DMS53 treated with DMSO at 0.1 percent for 48 hours (cell line): ENCODE data around the gene PCDHA7.
"Not testable (repeated sequence)": the region's sequence is repeated elsewhere in the genome, so short reads cannot be mapped to it uniquely, and the experiment has no call there.

ENCODE experiments used
- DNase-seq: peaks from one replicate; lab custom pipeline; 2025; ENCODE audit not compliant: unreplicated experiment; lab: John Stamatoyannopoulos, UW

Gene PCDHA7

DNA sequence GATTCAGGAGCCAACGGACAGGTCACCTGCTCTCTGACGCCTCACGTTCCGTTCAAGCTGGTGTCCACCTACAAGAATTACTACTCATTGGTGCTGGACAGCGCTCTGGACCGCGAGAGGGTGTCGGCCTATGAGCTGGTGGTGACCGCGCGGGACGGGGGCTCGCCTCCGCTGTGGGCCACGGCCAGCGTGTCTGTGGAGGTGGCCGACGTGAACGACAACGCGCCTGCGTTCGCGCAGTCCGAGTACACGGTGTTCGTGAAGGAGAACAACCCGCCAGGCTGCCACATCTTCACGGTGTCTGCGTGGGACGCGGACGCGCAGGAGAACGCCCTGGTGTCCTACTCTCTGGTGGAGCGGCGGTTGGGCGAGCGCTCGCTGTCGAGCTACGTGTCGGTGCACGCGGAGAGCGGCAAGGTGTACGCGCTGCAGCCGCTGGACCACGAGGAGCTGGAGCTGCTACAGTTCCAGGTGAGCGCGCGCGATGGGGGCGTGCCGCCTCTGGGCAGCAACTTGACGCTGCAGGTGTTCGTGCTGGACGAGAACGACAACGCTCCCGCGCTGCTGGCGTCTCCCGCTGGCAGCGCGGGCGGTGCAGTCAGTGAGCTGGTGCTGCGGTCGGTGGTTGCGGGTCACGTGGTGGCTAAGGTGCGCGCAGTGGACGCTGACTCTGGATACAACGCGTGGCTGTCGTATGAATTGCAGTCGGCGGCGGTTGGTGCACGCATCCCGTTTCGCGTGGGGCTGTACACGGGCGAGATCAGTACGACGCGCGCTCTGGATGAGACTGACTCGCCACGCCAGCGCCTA is 23.3 kb downstream of the PCDHA7 start:
- no peak for DNase-seq

DNA sequence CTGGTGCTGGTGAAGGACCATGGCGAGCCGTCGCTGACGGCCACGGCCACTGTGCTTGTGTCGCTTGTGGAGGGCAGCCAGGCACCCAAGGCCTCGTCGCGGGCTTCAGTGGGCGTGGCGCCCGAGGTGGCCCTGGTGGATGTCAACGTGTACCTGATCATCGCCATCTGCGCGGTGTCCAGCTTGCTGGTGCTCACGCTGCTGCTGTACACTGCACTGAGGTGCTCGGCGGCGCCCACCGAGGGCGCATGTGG is 23.8 kb downstream of the PCDHA7 start:
- DNase-seq: no peak

DNA sequence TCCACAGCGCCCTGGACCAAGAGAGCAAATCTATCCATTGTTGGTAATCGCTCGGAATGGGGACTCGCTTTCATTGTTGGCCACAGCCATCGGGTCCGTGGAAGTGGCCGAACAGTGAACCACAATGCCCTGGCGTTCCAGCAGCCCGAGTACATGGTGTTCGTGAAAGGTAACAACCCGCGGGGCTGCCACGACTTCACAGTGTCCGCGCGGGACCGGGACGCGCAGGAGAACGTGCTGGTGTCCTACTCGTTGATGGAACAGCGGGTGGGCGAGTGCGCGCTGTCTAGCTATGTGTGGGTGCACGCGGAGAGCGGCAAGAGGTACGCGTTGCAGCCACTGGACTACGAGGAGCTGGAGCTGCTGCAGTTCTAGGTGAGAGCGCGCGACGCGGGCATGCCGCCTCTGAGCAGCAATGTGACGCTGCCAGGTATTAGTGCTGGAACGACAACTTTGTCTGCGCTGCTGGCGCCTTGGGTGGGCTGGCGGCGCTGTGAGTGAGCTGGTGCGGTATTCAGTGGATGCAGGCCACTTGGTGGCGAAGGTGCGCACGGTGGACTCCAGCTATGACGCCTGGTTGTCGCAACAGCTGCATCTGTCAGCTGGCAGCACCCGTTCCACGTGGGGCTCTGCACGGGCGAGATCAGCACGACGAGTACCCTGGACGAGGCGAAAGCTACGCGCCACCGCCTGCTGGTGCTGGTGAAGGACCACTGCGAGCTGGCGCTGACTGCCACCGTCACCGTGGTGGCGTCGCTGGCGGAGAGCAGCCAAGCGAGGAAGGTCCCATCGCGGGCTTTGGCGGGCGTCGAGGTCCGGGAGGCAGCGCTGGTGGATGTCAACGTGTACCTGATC is 28.6 kb downstream of the PCDHA7 start:
- no peak for DNase-seq

DNA sequence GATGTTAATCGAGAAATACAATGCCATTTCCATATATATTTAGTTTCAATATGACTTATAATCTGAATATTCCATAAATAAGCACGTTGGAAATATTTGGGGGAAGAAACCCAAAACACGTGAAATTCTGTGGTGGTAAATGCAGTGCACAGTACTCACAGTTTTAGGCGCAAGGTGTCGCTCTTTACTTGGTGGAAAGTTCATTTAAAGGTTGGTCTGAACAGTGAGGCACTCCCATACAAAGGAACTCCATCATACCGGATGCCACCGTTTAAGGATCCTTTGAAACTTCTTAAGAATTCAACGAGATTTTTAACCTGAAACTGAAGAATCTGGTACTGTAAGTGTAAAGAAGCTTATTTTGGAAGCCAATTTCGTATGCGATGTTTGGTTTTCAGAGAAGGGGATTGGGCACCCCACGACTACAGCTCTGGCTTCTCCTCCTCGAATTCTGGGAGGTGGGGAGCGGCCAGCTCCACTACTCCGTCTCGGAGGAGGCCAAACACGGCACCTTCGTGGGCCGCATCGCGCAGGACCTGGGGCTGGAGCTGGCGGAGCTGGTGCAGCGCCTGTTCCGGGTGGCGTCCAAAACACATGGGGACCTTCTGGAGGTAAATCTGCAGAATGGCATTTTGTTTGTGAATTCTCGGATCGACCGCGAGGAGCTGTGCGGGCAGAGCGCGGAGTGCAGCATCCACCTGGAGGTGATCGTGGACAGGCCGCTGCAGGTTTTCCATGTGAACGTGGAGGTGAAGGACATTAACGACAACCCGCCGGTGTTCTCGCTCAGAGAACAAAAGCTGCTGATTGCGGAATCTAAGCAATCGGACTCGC is 34.9 kb downstream of the PCDHA7 start, which contains the start of gene PCDHA11:
PCDHA11 (plus strand) TSS at position 237 of the 834 bp plus-strand sequence; CDS start at position 384, 147 bp downstream.
- DNase-seq: peak; percentile 55

DNA sequence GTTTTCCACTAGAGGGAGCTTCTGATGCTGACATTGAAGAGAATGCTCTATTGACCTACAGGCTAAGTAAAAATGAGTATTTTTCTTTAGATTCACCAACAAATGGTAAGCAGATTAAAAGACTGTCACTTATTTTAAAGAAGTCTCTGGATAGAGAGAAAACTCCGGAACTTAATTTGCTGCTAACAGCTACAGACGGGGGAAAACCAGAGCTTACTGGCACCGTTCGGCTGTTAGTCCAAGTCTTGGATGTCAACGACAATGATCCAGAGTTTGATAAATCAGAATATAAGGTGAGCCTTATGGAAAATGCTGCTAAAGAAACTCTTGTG is 35.5 kb downstream of the PCDHA7 start:
- no peak for DNase-seq

DNA sequence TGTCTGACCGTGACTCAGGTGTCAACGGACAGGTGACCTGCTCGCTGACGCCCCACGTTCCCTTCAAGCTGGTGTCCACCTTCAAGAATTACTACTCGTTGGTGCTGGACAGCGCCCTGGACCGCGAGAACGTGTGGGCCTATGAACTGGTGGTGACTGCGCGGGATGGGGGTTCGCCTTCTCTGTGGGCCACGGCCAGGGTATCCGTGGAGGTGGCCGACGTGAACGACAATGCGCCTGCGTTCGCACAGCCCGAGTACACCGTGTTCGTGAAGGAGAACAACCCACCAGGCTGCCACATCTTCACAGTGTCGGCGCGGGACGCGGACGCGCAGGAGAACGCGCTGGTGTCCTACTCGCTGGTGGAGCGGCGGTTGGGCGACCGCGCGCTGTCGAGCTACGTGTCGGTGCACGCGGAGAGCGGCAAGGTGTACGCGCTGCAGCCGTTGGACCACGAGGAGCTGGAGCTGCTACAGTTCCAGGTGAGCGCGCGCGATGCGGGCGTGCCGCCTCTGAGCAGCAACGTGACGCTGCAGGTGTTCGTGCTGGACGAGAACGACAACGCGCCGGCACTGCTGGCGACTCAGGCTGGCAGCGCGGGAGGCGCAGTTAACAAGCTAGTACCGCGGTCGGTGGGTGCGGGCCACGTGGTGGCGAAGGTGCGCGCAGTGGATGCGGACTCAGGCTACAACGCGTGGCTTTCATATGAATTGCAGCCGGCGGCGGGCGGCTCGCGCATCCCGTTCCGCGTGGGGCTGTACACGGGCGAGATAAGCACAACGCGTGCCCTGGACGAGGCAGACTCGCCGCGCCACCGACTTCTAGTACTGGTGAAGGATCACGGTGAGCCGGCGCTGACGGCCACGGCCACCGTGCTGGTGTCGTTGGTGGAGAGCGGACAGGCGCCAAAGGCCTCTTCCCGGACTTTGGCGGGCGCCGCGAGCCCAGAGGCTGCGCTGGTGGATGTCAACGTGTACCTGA is 36.4 kb downstream of the PCDHA7 start:
- no peak for DNase-seq

DNA sequence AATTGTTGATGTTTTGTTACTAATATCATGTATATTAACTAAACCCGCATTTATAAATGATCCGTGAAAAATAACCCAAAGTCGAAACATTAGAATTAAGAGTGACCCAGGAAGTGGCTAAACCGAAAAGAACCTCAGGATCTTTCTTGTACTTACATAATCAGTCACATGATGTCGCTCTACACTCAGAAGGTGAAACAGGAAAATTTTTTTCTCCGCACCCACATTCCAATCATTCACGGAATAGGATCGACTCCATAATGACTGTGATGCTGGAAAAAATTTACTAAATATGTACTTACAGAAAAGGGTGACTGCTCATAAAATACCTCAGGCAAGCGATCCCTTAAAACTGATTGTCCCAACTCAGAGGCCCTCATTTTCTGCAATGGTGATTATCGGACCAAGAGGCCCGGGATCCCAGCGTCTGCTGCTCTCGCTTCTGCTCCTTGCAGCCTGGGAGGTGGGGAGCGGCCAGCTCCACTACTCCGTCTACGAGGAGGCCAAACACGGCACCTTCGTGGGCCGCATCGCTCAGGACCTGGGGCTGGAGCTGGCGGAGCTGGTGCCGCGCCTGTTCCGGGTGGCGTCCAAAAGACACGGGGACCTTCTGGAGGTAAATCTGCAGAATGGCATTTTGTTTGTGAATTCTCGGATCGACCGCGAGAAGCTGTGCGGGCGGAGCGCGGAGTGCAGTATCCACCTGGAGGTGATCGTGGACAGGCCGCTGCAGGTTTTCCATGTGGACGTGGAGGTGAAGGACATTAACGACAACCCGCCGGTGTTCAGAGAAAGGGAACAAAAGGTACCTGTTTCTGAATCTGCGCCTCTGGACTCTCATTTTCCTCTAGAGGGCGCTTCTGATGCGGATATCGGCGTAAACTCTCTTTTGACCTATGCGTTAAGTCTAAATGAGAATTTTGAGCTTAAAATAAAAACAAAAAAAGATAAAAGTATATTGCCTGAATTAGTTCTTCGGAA is 41.3 kb downstream of the PCDHA7 start, which contains the start of gene PCDHA12:
PCDHA12 (plus strand) TSS at position 224 of the 981 bp plus-strand sequence; CDS start at position 389, 165 bp downstream.
- DNase-seq: peak; percentile 36

DNA sequence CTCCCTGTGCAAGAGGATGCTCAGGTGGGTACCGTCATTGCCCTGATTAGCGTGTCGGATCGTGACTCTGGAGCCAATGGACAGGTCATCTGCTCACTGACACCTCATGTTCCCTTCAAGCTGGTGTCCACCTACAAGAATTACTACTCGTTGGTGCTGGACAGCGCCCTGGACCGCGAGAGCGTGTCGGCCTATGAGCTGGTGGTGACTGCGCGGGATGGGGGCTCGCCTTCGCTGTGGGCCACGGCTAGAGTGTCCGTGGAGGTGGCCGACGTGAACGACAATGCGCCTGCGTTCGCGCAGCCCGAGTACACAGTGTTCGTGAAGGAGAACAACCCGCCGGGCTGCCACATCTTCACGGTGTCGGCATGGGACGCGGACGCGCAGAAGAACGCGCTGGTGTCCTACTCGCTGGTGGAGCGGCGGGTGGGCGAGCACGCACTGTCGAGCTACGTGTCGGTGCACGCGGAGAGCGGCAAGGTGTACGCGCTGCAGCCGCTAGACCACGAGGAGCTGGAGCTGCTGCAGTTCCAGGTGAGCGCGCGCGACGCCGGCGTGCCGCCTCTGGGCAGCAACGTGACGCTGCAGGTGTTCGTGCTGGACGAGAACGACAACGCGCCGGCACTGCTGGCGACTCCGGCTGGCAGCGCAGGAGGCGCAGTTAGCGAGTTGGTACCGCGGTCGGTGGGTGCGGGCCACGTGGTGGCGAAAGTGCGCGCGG is 42.6 kb downstream of the PCDHA7 start:
- not testable (repeated sequence) for DNase-seq

DNA sequence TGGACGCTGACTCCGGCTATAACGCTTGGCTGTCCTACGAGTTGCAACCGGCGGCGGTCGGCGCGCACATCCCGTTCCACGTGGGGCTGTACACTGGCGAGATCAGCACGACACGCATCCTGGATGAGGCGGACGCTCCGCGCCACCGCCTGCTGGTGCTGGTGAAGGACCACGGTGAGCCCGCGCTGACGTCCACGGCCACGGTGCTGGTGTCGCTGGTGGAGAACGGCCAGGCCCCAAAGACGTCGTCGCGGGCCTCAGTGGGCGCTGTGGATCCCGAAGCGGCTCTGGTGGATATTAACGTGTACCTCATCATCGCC is 43.2 kb downstream of the PCDHA7 start:
- DNase-seq: no peak

DNA sequence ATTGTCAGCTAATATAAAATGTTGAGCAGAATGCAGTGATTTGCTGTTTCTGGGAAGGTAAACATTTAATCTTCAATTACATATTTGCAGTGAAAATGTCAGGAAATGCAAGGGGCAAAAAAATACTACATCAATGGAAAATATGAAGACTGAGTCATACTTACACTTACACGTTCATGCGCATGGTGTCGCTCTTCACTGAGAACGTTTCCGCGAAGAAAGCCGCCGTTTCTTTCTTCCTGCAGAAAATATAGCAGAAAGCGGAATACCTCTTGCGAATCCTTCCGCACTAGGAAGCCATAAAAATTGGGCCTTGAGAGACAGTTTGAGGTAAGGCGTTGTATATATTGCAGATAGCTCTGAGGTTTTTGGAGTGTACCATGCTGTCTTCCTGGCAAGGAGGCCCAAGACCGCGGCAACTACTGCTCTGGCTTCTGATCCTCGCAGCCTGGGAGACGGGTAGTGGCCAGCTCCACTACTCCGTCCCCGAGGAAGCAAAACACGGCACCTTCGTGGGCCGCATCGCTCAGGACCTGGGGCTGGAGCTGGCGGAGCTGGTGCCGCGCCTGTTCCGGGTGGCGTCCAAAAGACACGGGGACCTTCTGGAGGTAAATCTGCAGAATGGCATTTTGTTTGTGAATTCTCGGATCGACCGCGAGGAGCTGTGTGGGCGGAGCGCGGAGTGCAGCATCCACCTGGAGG is 48.0 kb downstream of the PCDHA7 start, which contains the start of gene PCDHA13:
PCDHA13 (plus strand) TSS at position 236 of the 702 bp plus-strand sequence; CDS start at position 381, 145 bp downstream.
- peak; percentile 72 for DNase-seq

DNA sequence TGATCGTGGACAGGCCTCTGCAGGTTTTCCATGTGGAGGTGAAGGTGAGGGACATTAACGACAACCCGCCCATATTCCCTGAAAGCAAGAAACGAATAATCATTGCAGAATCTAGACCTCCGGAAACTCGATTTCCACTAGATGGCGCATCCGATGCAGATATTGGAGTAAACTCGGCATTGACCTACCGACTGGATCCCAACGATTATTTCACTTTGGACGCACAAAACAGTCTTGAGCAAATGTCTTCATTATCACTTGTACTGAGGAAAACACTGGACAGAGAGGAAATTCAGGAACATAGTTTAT is 48.5 kb downstream of the PCDHA7 start:
- peak; percentile 73 for DNase-seq

DNA sequence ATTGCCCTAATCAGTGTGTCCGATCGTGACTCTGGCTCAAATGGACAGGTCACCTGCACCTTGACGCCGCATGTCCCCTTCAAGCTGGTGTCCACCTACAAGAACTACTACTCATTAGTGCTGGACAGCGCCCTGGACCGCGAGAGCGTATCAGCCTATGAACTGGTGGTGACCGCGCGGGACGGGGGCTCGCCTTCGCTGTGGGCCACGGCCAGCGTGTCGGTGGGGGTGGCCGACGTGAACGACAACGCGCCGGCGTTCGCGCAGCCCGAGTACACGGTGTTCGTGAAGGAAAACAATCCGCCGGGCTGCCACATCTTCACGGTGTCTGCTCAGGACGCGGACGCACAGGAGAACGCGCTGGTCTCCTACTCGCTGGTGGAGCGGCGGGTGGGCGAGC is 49.3 kb downstream of the PCDHA7 start:
- DNase-seq: no peak

DNA sequence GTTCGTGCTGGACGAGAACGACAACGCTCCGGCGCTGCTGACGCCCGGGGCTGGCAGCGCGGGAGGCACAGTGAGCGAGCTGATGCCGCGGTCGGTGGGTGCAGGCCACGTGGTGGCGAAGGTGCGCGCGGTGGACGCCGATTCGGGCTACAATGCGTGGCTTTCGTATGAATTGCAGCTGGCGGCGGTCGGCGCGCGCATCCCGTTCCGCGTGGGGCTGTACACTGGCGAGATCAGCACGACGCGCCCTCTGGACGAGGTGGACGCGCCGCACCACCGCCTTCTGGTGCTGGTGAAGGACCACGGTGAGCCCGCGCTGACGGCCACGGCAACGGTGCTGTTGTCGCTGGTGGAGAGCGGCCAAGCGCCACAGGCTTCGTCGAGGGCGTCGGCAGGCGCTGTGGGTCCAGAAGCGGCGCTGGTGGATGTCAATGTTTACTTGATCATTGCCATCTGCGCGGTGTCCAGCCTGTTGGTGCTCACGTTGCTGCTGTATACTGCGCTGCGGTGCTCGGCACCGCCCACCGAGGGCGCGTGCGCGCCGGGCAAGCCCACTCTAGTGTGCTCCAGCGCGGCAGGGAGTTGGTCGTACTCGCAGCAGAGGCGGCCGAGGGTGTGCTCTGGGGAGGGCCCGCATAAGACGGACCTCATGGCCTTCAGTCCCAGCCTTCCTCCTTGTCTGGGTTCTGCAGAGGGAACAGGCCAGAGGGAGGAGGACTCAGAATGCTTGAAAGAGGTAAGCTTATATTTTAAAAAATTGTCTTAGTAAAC is 50.0 kb downstream of the PCDHA7 start:
- no peak for DNase-seq
